Measurements from ENCODE around the gene CIP2A.
A peak's percentile ranks its signal among the peaks of the same experiment; 100 is the strongest.

CIP2A gene

GRCh38 chr3:108554229-108554628 is 35.0 kb downstream of the CIP2A start:
- H3K4me3 ChIP-seq (replicated peaks in 1 of 2; ENCODE audit: low read depth in 2 of 2, low read length in 2 of 2) = no peak overlapping the region
- DNase-seq (ENCODE audit: low read depth in 2 of 2) = peak in 1 of 2 donors; percentile 13
- TF ChIP-seq, protein P1, sequence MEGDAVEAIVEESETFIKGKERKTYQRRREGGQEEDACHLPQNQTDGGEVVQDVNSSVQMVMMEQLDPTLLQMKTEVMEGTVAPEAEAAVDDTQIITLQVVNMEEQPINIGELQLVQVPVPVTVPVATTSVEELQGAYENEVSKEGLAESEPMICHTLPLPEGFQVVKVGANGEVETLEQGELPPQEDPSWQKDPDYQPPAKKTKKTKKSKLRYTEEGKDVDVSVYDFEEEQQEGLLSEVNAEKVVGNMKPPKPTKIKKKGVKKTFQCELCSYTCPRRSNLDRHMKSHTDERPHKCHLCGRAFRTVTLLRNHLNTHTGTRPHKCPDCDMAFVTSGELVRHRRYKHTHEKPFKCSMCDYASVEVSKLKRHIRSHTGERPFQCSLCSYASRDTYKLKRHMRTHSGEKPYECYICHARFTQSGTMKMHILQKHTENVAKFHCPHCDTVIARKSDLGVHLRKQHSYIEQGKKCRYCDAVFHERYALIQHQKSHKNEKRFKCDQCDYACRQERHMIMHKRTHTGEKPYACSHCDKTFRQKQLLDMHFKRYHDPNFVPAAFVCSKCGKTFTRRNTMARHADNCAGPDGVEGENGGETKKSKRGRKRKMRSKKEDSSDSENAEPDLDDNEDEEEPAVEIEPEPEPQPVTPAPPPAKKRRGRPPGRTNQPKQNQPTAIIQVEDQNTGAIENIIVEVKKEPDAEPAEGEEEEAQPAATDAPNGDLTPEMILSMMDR (IDR thresholded peaks at IDR 0.05; ENCODE audit: low read depth, low read length) = no peak

DNA sequence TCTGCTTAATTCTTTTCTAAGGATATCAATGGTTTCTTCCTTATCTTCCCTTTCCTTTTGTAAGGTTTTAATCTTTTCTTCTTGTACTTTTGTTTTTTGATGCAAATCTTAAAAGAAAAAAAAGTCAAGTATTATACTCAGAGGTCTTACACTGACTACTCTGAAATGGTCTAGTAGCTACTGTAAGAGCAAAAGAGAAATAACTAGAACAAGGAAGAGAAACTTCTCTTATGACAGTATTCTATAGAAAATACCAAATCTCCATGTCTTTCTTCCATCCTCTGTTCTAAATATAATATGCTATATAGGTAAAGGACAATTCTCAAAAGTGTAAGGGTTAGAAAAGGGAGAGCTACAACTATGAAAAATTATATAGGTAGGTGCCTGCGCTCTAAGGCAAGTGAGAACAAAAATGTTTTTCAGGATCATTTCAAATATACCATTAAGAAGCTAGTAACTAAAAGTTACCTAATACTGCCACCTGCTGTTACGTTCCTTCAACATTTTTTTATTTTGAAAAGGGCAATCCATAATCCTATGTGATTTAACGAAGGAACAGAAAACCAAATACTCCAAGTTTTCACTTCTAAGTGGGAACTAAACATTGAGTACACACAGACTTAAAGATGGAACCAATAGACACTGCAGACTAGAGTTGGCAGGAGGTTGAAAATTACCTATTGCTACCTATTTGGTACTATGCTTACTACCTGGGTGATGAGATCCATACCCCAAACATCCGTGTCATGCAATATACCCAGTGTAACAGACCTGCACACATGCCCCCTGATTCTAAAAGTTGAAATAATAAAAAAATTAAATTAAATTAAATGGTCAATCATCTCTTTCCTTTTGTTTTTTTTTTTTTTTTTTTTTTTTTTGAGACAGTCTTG is 36.7 kb downstream of the CIP2A start:
- peak; percentile 70 to 74 for DNase-seq (ENCODE audit: low read depth in 2 of 2)
- TF ChIP-seq, protein P1 (IDR thresholded peaks at IDR 0.05; ENCODE audit: low read depth, low read length) = no peak
- H3K4me3 ChIP-seq (replicated peaks in 1 of 2; ENCODE audit: low read depth in 2 of 2, low read length in 2 of 2) = no peak overlapping the region

GRCh38 chr3:108548886-108549285 is 40.4 kb downstream of the CIP2A start:
- no peak overlapping the region for H3K4me3 ChIP-seq (replicated peaks in 1 of 2; ENCODE audit: low read depth in 2 of 2, low read length in 2 of 2)
- TF ChIP-seq, protein P1 (IDR thresholded peaks at IDR 0.05; ENCODE audit: low read depth, low read length) = no peak
- DNase-seq (ENCODE audit: low read depth in 2 of 2) = no peak

DNA sequence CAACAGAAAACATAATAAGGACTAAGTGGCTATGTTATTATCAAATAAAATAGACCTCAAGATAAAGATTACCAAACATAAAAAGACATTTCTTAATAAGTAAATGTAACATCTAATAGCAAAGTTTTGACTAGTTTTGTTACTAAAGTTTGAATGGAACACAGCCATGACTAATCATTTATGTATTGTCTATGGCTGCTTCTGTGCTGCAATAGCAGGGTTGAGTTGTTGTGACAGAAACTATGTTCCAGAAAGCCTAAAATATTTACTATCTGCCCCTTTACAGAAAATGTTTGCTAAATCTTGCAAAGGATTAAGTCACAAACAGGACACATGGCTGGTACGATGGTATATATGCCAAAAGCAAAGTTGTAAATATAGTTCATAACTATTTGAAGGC is 40.9 kb downstream of the CIP2A start:
- TF ChIP-seq, protein P1 (IDR thresholded peaks at IDR 0.05; ENCODE audit: low read depth, low read length) = no peak
- H3K4me3 ChIP-seq (replicated peaks in 1 of 2; ENCODE audit: low read depth in 2 of 2, low read length in 2 of 2) = no peak overlapping the region
- DNase-seq (ENCODE audit: low read depth in 2 of 2) = peak; percentile 42 to 68

- TF ChIP-seq, protein P1 (IDR thresholded peaks at IDR 0.05; ENCODE audit: low read depth, low read length) = no peak
- no peak overlapping the region for H3K4me3 ChIP-seq (replicated peaks in 1 of 2; ENCODE audit: low read depth in 2 of 2, low read length in 2 of 2)
Observed at GRCh38 chr3:108546692-108547091, 42.5 kb downstream of the CIP2A start.

DNA sequence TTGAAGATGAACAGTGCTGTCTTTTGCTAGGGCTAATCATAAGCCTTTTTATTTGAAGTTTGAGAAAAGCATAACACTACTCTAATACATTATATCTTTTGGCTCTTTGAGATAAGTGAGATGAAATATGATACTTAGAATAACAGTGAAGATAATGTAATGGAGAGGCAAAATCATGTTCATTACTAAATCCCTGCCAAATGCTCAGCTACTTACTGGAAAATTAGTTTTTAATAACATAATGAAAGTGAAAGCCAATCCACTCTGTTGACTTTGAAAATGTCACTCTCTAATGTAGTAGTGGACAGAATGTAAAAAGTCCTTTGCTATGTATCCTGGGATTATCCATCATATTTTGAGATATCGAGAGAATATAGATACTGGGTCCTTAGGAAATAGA is 43.0 kb downstream of the CIP2A start:
- TF ChIP-seq, protein P1 (IDR thresholded peaks at IDR 0.05; ENCODE audit: low read depth, low read length) = no peak
- peak; percentile 26 to 31 for DNase-seq (ENCODE audit: low read depth in 2 of 2)
- H3K4me3 ChIP-seq (replicated peaks in 1 of 2; ENCODE audit: low read depth in 2 of 2, low read length in 2 of 2) = no peak overlapping the region

More at GRCh38 chr3:108546692-108547091, 42.5 kb downstream of the CIP2A start:
- peak in 1 of 2 donors; percentile 9 for DNase-seq (ENCODE audit: low read depth in 2 of 2)

Data from cardiac fibroblast (primary cell).